A549 (cell line): Measurements from ENCODE around the gene HPCA. TPM values are rescaled to one million over a fixed set of nuclear protein-coding genes. Genes with fewer than 3 reads are reported as not detected.

Experiments
- ATAC-seq, 2 experiments: fragments of 200-7000 bp in 1 of 2; fragments of >200 bp in 1 of 2; cut with Nextera tagmentation in 1 of 2; cut with Tn5 transposase in 1 of 2; 3 replicates each; pipeline versions ENCODE4 v1.8.0 to v1.9.1; 2018 to 2020; ENCODE audit warnings: mild to moderate bottlenecking in 1 of 2, moderate library complexity in 1 of 2
- CTCF ChIA-PET: fragments of 300-600 bp; sonication (Branson Sonifier 250); formaldehyde crosslinking; extraction: SDS; loops from one replicate; lab custom pipeline; 2021; ENCODE audit warnings: antibody characterized with exemption, inconsistent platforms; lab: Yijun Ruan, JAX
- POLR2A ChIA-PET: fragments of 350-600 bp; formaldehyde crosslinking; extraction: SDS; loops from one replicate; lab custom pipeline; 2021; ENCODE audit warnings: antibody characterized with exemption, inconsistent platforms; lab: Yijun Ruan, JAX
- DNase-seq, 2 experiments: peaks; one replicate each; pipeline versions ENCODE4 v3.0.0 to v3.0.0-alpha.2; 2011 to 2016; ENCODE audit warnings: low read depth in 1 of 2, low spot score in 1 of 2
- FAIRE-seq: peaks from 2 replicates; lab custom pipeline; 2011; peaks lifted over from hg19 to GRCh38; lab: Jason Lieb, UNC
- H3K27ac ChIP-seq, 2 experiments: fragments of >200 bp; sonication (Bioruptor Twin); formaldehyde crosslinking; 3 replicates each; pipeline ENCODE4 v1.5.1; 2016 to 2017
- H3K4me1 ChIP-seq: fragments of >200 bp; sonication (Bioruptor Twin); formaldehyde crosslinking; 3 replicates; pipeline ENCODE4 v1.6.1; 2016
- H3K4me2 ChIP-seq: fragments of >200 bp; sonication (Bioruptor Twin); formaldehyde crosslinking; 3 replicates; pipeline ENCODE4 v1.6.1; 2016
- H3K4me3 ChIP-seq: fragments of >200 bp; sonication (Bioruptor Twin); formaldehyde crosslinking; 3 replicates; pipeline ENCODE4 v1.5.1; 2016
- H3K9me3 ChIP-seq: fragments of >200 bp; sonication (Bioruptor Twin); formaldehyde crosslinking; 3 replicates; pipeline ENCODE4 v1.6.1; 2016
- CBX8 ChIP-seq: fragments of 200-600 bp; sonication (generic); IDR thresholded peaks from 2 replicates; pipeline ENCODE4 v1.6.1; 2016
- CHD2 ChIP-seq: fragments of 150-350 bp; IDR thresholded peaks from 2 replicates; pipeline ENCODE4 v1.6.1; 2014; ENCODE audit warnings: low read length; ENCODE audit not compliant: partially characterized antibody
- EHF ChIP-seq: fragments of 250-450 bp; sonication (Bioruptor Pico); IDR thresholded peaks from 2 replicates; pipeline ENCODE4 v1.5.0; 2020; ENCODE audit warnings: mild to moderate bottlenecking
- ELK1 ChIP-seq: fragments of 150-350 bp; IDR thresholded peaks from 2 replicates; pipeline ENCODE4 v1.6.1; 2014; ENCODE audit warnings: low read depth, mild to moderate bottlenecking, low read length
- ESRRA ChIP-seq: fragments of 150-350 bp; IDR thresholded peaks from 2 replicates; pipeline ENCODE4 v1.6.1; 2014; ENCODE audit warnings: mild to moderate bottlenecking, low read length, borderline replicate concordance
- FOXS1 ChIP-seq: fragments of 250-450 bp; sonication (Bioruptor Pico); IDR thresholded peaks from 2 replicates; pipeline ENCODE4 v1.5.0; 2020; ENCODE audit warnings: mild to moderate bottlenecking, moderate library complexity
- HDAC2 ChIP-seq: fragments of 200-600 bp; sonication (generic); IDR thresholded peaks from 2 replicates; pipeline ENCODE4 v1.6.1; 2016
- HMGXB4 ChIP-seq: fragments of 250-450 bp; sonication (Bioruptor Pico); IDR thresholded peaks from 2 replicates; pipeline ENCODE4 v1.5.0; 2021; ENCODE audit warnings: mild to moderate bottlenecking, moderate library complexity, borderline replicate concordance
- JUN ChIP-seq, 2 experiments: fragments of >200 bp; sonication (Bioruptor Twin); formaldehyde crosslinking; IDR thresholded peaks; 2 replicates in 1 of 2; 3 replicates in 1 of 2; pipeline ENCODE4 v1.6.1; 2016 to 2017
- KDM5A ChIP-seq: fragments of 200-600 bp; sonication (generic); IDR thresholded peaks from 2 replicates; pipeline ENCODE4 v1.6.1; 2016; ENCODE audit warnings: antibody characterized with exemption, mild to moderate bottlenecking
- NFE2L2 ChIP-seq: fragments of 150-350 bp; conservative IDR thresholded peaks from 2 replicates; pipeline ENCODE4 v1.6.1; 2014; ENCODE audit warnings: low read length
- PBX3 ChIP-seq: IDR thresholded peaks from 2 replicates; pipeline ENCODE4 v1.6.1; 2012
- RFX5 ChIP-seq: fragments of 450-650 bp; IDR thresholded peaks from 2 replicates; pipeline ENCODE4 v1.7.1; 2014; ENCODE audit warnings: antibody characterized with exemption, mild to moderate bottlenecking, moderate library complexity
- RNF2 ChIP-seq: fragments of 200-600 bp; sonication (generic); IDR thresholded peaks from 2 replicates; pipeline ENCODE4 v1.6.1; 2016; ENCODE audit warnings: low read depth, mild to moderate bottlenecking, antibody characterized with exemption, moderate library complexity, borderline replicate concordance
- ZFP36 ChIP-seq: fragments of 450-650 bp; IDR thresholded peaks from 2 replicates; pipeline ENCODE4 v1.6.1; 2014; ENCODE audit warnings: borderline replicate concordance; ENCODE audit not compliant: partially characterized antibody
- WGBS: methylation state at CpG from one replicate; pipeline ENCODE4 v1.1.6; 2017; ENCODE audit errors: missing lambda C conversion rate; 5-methylcytosine and 5-hydroxymethylcytosine counted together
- polyA plus RNA-seq, 4 experiments: library from polyadenylated mRNA; depleted of rRNA in 3 of 4; stranded (reverse); fragments of >200 nt; fragmentation: RNase III in 1 of 4; extraction: RNeasy Plus Mini Kit Qiagen cat#74134 plus additional on column Dnase treatment in 1 of 4; gene quantifications; 2 replicates in 3 of 4; 3 replicates in 1 of 4; pipeline ENCODE4 v1.2.3, GENCODE V29; 2011 to 2017
- TF ChIP-seq, protein P1 (sequence below): fragments of >200 bp; sonication (Bioruptor Twin); formaldehyde crosslinking; IDR thresholded peaks from 3 replicates; pipeline ENCODE4 v1.6.1; 2016
- TF ChIP-seq, protein P2 (sequence below): fragments of 250-450 bp; sonication (Bioruptor Pico); IDR thresholded peaks from 2 replicates; pipeline ENCODE4 v1.5.0; 2020; ENCODE audit warnings: low read depth, mild to moderate bottlenecking, moderate library complexity

HPCA gene
- polyA plus RNA-seq, 2 of the 4 experiments (the other 2 are of a cell fraction), result 0.21 to 0.34 TPM

DNA sequence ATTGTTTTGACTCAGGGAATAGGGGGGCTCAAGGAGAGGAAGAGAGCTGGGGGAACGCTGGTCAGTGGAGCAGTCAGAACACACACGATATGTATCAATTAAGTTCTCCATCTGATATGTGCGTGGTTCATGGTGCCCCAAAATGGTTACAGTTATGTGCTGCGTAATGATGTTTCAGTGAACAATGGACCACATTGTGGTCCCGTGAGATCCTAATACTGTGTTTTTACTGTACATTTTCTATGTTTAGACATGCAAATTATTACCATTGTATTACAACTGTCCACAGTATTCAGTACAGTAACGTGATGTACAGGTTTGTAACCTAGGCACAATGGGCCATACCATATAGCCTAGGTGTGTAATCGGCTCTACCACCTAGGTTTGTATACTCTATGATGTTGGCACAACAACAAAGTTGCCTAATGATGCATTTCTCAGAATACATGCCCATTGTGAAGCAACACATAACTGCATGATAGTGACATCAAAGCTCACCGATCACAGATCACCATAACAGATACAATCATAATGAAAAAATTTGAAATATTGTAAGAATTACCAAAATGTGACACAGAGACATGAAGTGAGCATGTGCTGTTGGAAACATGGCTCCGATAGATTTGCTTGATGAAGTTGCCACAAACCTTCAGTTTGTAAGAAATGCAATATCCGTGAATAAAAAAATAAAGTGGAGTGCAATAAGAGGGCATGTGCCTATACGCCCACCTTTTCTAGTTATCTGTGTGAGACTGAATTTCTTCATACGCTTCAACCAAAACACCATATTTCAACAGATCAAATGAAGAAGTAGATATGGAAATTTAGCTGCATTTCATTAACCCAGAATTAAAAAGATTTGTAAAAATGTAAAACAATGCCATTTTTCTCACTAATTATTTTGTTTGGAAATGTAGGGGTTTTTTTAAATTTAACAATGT, 29.7 kb downstream of the HPCA start:
- ATAC-seq (no peak), DNase-seq (no peak), FAIRE-seq (no peak)
- no peak overlapping the region for H3K27ac ChIP-seq
- no peaks in the 10 kb centered on the region; the same call in 2 of the 3 replicates for H3K9me3 ChIP-seq
- H3K4me1 ChIP-seq, result peaks cover 8% of the 10 kb centered on the region
- no peak overlapping the region for H3K4me3 ChIP-seq
- no peak overlapping the region for H3K4me2 ChIP-seq
- ChIA-PET CTCF (interaction anchor here (1.3 kb wide), 1 partner anchor 169 kb away, joined by 3 read pairs; no protein-coding TSS in a partner anchor), POLR2A (no interaction called here)
- no peak for TF ChIP-seq RNF2
- no peak for TF ChIP-seq JUN (IDR thresholded peaks at IDR 0.05)
- TF ChIP-seq NFE2L2, result no peak
- TF ChIP-seq EHF (CRISPR knock-in tag), result no peak
- TF ChIP-seq ZFP36, result no peak
- no peak for TF ChIP-seq CHD2
- 81% methylated on average over 12 of the region's 12 CpGs for WGBS

DNA sequence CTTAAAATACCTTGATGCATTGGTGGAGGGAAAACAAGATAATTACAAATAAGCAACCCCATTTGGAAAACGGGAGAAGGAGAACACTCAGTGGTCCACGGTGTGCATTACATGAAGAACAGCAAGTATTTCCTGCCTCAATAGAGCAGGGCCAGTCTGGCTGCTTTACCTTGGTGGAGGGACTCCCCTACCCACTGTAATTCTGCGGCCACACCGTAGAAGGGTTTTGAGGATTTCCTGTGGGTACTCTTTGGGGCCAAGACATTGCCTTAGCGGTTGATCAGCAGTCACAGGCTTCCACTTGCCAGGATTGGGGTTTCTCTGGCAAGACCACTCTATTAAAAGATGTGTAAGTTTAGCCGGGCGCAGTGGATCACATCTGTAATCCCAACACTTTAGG, 31.2 kb downstream of the HPCA start:
- DNase-seq (no peak), FAIRE-seq (no peak), ATAC-seq (no peak)
- ChIA-PET POLR2A (no interaction called here), CTCF (interaction anchor here (1.2 kb wide), 1 partner anchor 169 kb away, joined by 3 read pairs; no protein-coding TSS in a partner anchor)
- Histone ChIP-seq H3K27ac (no peak overlapping the region), H3K9me3 (no peaks in the 10 kb centered on the region; the same call in 2 of the 3 replicates), H3K4me2 (no peak overlapping the region), H3K4me1 (peaks cover 3% of the 10 kb centered on the region), H3K4me3 (no peak overlapping the region)
- 90% methylated on average over 7 of the region's 7 CpGs for WGBS
- no peak for TF ChIP-seq HDAC2
- TF ChIP-seq, protein P1, sequence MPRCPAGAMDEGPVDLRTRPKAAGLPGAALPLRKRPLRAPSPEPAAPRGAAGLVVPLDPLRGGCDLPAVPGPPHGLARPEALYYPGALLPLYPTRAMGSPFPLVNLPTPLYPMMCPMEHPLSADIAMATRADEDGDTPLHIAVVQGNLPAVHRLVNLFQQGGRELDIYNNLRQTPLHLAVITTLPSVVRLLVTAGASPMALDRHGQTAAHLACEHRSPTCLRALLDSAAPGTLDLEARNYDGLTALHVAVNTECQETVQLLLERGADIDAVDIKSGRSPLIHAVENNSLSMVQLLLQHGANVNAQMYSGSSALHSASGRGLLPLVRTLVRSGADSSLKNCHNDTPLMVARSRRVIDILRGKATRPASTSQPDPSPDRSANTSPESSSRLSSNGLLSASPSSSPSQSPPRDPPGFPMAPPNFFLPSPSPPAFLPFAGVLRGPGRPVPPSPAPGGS, result no peak
- TF ChIP-seq CBX8, result no peak
- no peak for TF ChIP-seq ELK1
- TF ChIP-seq, protein P2, sequence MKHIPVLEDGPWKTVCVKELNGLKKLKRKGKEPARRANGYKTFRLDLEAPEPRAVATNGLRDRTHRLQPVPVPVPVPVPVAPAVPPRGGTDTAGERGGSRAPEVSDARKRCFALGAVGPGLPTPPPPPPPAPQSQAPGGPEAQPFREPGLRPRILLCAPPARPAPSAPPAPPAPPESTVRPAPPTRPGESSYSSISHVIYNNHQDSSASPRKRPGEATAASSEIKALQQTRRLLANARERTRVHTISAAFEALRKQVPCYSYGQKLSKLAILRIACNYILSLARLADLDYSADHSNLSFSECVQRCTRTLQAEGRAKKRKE (CRISPR knock-in tag), result no peak
- TF ChIP-seq KDM5A, result no peak
- no peak for TF ChIP-seq CHD2
- TF ChIP-seq RFX5, result no peak
- TF ChIP-seq FOXS1 (CRISPR knock-in tag), result no peak
- no peak for TF ChIP-seq HMGXB4 (CRISPR knock-in tag)
- no peak for TF ChIP-seq PBX3
- no peak for TF ChIP-seq ESRRA
- no peak for TF ChIP-seq JUN (IDR thresholded peaks at IDR 0.05)
